ENCODE data around the gene IL37.
A peak's percentile ranks its signal among the peaks of the same experiment; 100 is the strongest.
"Not testable (repeated sequence)": the region's sequence is repeated elsewhere in the genome, so short reads cannot be mapped to it uniquely, and the experiment has no call there.

IL37 gene

GRCh38 chr2:112891385-112891831, 19.6 kb upstream of the IL37 start:
- no peak for ATAC-seq

GRCh38 chr2:112893752-112894151, 17.2 kb upstream of the IL37 start:
- ATAC-seq: no peak

GRCh38 chr2:112896909-112897623, 13.9 kb upstream of the IL37 start:
- no peak for ATAC-seq

- no peak for ATAC-seq
Observed at GRCh38 chr2:112897624-112897978, 13.4 kb upstream of the IL37 start.

- not testable (repeated sequence) for ATAC-seq
Observed at GRCh38 chr2:112901431-112902065, 9.4 kb upstream of the IL37 start.

GRCh38 chr2:112902816-112903215, 8.1 kb upstream of the IL37 start:
- no peak for ATAC-seq

- ATAC-seq: no peak
Observed at GRCh38 chr2:112904883-112905282, 6.1 kb upstream of the IL37 start.

- ATAC-seq: no peak
Observed at GRCh38 chr2:112906276-112906675, 4.7 kb upstream of the IL37 start.

- no peak for ATAC-seq
Observed at GRCh38 chr2:112907001-112907949, 3.7 kb upstream of the IL37 start.

- ATAC-seq: not testable (repeated sequence)
Observed at GRCh38 chr2:112908559-112908958, 2.4 kb upstream of the IL37 start.

GRCh38 chr2:112910219-112910618, 746 bp upstream of the IL37 start:
- no peak for ATAC-seq

- ATAC-seq: no peak
Observed at GRCh38 chr2:112912403-112912802, 1.4 kb downstream of the IL37 start.

GRCh38 chr2:112915300-112916144, 4.6 kb downstream of the IL37 start:
- ATAC-seq: no peak

GRCh38 chr2:112916145-112916571, 5.2 kb downstream of the IL37 start:
- ATAC-seq: peak; percentile 18 to 33

- peak; percentile 35 to 50 for ATAC-seq
Observed at GRCh38 chr2:112916625-112917247, 5.8 kb downstream of the IL37 start.

GRCh38 chr2:112917856-112918255, 6.9 kb downstream of the IL37 start:
- no peak for ATAC-seq

GRCh38 chr2:112918256-112918655, 7.3 kb downstream of the IL37 start:
- ATAC-seq: no peak

- no peak for ATAC-seq
Observed at GRCh38 chr2:112919086-112919485, 8.1 kb downstream of the IL37 start.

GRCh38 chr2:112920923-112921532, 10.1 kb downstream of the IL37 start:
- peak; percentile 53 to 60 for ATAC-seq

- no peak for ATAC-seq
Observed at GRCh38 chr2:112921982-112922381, 11.0 kb downstream of the IL37 start.

GRCh38 chr2:112923237-112923966, 12.4 kb downstream of the IL37 start:
- ATAC-seq: no peak

Measured in activated CD4-positive, CD25-positive, alpha-beta regulatory T cell treated with anti-CD3 and anti-CD28 coated beads, Interleukin-2, amount 50 U/mL, for 24 hours (primary cell).